HG03095 (cell line): ENCODE measurements around the gene UBASH3A.
"Not testable (repeated sequence)": the region's sequence is repeated elsewhere in the genome, so short reads cannot be mapped to it uniquely, and the experiment has no call there.

ENCODE experiments used
- ATAC-seq: cut with Tn5 transposase; IDR thresholded peaks from one replicate; pipeline ENCODE4 v1.9.1; 2021; ENCODE audit warnings: moderate library complexity; ENCODE audit not compliant: unreplicated experiment

UBASH3A gene

DNA sequence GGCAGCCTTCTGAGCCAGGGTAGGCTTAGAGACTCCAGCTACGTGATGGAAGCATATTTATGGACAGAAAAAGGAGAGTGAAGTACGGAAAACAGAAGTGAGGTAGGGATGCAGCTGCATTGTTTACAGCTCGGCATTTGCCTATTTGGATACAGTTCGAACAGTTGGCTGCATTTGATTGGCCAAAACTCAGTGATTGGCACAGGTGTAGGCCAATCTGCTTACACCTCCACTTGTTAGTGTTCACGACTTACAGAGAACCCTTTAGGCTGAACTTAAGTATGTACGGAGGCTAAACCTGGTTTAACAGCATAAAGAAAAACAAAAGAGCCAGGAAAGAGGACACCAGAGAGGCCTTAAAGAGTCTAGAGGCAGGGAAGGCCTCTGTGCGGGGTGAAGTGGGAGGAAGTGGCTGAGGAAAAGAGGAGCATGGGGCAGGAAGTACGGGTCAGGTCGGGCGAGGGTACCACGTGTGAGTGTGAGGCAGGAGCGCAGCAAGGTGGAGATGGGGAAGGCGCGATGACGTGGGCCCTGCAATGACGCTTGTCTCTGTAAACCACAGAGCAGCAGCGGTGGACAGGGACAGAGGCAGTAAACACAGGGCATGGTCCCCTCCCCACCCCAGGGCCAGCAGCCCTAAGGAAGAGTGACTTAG lies 60.3 kb downstream of the UBASH3A start:
- ATAC-seq, result no peak

DNA sequence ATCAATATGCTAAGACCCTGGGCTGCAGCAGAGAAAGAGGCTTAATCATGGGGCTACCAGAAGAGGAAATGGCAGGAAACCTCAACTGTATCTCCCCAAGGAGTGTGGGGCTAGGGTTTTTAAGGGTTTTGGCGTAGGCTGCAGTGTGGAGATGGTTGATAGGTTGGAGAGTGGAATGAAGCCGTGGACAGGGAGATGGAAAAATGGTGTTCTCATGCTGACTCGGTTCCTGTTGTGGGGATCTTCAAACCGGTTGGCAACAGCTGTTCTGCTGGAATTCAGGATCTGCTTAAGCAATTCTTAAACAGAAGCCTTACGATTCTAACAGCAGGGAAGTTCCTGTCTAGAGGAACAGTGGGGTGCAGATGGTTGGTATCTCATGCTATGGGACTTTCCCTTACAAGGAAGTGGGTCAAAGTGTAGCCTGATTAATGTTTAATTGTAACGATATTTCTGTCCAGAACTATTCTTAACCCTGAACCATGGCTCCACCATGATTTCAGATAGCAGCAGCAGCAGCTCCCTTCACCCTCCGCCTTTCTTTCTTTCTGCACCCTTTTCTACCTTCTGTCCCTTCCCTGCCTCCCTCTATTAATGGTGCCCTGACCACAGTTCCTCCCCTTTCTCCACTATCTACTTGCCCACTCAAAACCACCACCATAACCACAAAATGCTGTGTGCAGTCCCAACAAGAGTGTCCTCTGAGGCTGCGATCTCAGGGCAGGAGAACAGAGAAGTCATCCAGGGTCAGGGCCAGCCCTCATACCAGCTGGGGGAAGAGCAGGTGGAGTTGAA lies 61.5 kb downstream of the UBASH3A start:
- ATAC-seq, result no peak

DNA sequence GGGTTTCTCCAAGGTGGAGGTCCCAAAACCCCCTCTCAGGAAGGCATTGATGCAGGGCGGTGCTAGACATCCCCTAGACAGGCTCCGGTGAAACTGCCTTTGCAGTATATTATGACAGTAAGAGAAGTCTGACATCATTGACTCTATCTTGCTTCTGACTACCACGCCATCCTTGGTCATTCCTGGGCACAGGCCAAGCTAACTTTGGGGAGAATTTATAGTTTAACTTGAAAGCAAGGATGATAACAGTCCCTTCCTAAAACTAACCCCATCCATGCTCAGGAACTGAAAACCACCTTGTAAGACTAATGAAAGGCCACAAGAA lies 62.1 kb downstream of the UBASH3A start:
- ATAC-seq, result no peak

DNA sequence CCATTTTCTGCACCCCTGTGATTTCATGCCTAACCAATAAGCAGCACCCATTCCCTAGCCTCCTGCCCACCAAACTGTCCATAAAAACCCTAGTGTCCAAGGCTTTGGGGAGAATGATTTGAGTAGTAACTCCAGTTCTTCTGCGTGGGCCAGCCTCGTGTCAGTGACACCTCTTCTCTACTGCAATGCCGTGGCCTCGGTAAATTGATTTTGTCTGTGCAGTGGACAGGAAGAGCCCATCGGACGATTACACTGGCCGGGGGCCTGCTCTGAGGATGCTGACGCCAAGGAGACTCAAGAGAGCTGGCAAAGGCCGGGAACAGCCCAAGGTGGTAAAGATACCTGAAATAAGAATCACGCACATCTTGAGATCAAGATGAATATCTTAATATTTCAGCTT lies 63.0 kb downstream of the UBASH3A start:
- no peak for ATAC-seq

DNA sequence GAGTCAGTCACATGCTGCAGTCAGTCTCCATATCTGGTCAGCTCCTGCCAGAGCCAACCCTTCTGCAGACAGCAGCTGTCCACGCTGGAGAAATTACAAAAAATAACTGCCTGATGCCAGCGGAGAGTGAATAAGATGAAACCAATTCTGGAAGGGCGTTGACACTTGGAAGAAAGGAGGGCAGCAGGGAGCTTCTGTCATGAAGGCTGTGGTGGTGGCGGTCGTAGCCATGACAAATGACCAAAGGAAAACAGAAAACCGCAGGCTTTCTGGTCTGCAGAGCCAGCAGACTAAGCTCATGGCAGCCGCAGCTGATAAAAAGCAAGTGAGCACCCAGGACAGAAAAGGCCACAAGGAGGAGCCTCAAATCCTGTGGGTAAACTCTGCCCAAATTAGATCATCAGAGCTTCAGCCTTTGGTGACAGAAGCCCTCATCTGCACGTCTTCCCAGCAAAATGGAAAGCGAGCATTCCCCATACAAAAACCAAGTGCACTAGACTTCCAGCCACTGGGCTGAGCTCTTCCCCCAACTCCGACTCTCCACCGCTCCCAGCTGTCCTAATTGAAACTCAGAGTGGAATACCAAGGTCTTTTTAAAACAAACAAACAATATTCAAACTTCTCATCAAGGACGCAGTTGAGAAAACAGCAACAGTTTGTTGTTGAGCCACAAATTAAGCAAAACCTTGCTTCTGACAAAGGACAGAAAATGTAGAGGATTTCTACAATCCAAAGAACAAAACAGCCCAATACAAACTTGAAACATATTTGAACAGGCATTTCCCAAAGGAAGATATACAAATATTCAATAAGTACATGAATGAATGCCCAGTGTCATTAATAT lies 63.7 kb downstream of the UBASH3A start:
- ATAC-seq, result no peak

DNA sequence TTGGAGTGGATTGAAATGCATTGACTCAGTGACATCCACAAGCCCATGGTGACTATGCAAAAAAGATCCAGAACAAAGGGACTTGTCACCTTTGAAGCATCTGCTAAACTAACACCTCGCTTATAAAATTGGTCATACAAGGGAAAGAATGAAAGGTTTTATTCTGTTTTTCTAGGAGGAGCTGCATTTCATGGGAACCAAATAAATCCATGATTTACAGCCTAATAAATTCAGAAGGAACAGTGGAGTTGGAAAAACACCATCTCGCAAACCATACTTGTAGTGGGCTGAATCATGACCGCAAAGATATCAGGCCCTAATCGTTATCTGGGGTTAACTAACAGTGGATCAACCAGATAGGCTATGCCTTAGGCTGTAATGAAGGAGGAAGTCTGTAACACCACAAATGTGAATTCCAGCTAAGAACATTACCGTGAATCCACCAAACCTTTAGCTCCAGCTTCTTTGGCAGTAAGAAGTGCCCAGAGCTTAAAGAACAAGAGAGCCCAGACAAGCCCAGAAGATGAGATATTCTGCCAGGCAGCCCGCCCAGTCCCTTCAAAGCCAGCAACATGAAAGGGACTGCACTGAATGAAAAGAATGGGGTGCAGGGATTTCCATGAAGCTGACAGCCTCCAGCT lies 64.9 kb downstream of the UBASH3A start:
- no peak for ATAC-seq

DNA sequence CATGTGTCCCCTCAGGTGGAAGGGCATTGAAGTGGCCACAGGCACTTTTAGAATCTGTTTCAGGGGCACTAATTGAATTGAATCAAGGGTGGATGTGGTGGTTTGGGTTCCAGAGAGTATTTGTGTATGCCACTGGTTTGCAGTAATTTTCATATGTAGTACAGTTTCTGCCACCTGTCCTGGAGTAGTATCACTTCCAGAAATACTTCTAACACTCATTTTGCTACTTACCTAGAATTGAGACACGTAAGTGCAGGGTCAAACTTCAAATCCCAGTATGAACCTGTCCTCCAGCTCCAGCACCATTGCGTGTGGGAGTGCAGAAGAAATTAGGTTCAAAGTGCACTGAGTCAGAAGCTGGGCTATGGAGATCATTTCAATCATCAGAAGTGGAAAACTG lies 65.6 kb downstream of the UBASH3A start:
- peak; percentile 42 for ATAC-seq

DNA sequence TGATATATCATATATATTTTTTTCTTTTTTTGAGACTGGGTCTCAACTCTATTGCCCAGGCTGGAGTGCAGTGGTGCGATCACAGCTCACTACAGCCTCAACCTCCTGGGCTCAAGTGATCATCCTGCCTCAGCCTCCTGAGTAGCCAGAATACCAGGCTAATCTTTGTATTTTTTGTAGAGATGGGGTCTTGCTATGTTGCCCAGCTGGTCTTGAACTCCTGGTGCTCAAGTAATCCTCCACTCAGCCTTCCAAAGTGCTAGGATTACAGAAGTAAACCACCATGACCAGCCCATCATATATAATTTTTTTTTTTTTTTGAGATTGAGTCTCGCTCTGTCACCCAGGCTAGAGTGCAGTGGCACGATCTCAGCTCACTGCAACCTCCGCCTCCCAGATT lies 66.0 kb downstream of the UBASH3A start:
- not testable (repeated sequence) for ATAC-seq

DNA sequence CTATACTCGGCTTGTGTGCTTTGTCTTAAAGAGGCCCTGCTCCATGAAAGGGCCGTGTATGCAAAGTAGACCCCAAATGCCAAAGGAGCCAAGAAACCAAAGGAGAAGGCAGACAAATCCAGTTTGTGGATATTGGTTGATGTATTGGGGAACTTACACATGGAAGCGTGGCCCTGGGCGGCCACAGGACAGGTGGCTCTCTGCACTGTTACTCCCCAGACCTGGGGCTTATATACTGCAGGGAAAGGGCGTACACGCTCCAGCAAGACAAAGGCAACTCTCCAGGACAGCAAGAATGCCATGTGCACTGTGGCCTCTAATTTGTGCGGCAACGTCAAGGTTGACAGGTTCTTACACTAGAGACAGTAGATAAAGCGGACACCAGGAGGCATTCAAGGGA lies 67.5 kb downstream of the UBASH3A start:
- no peak for ATAC-seq

DNA sequence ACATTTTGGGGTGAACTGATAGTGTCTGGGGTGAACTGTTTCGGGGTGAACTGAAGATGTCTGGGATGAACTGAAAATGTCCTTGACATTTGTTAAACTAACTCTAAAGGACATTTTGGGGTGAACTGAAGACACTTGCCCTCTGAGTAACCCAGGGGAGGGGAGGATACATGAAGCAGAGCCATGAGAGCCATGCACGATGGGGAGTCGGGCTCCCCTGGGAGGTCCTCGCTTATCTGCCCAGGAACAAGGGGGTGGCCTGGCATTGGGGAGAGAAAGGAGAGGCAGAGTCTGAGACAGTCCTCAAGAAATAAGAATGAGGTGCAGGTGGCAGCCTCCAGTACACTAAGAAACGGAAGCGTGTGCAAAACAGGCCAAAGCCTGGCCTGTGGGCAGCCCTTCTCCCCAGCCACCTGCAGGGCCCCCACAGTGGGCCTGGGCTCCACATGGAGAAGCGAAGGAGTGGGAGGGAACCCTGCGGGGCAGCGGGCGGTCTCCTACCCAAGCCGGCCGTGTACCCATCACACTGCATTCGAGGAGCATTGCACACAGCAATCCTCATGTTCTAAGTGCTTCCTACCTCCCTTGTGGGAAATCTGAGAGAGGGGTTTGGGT lies 68.1 kb downstream of the UBASH3A start:
- ATAC-seq, result no peak

DNA sequence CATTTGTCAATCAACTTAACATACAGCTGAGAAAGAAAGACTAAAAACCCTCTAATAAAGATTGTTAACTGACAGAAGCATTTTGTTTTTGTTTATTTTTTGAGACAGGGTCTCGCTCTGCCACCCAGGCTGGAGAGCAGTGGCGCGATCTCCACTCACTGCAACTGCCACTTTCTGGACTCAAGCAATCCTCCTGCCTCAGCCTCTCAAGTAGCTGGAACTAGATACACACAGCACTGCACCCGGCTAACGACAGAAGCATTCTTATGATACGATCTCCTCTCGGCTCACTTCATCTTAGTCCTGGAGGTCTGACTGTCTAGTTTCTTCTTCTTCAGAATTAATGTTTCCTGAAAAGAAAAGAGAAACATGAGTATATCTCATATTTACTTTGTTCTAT lies 68.8 kb downstream of the UBASH3A start:
- ATAC-seq, result no peak

DNA sequence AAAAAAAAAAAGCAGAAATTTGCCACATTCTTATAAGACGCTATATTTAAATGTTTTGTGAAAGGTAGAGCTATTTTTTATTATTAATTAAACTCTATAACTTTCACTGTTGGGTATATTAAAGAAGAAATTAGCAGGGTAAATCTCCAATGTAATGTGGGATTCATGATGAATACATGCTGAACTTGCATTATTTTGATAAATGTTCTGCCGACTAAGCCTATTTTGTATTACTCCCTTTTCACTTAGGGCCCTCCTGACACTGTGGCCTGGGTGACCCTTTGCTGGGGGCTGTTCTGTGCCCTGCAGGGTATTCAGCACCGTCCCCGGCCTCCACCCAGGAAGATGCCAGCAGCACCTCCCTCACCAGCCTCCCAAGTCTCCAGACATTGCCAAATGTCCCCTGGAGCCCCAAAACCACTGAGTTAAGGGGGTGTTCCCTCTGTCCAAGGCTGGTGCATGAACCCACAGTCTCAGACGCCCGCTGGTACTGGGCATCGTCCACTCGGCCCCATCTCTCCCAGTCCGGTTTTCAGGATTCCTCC lies 69.9 kb downstream of the UBASH3A start:
- ATAC-seq, result no peak

DNA sequence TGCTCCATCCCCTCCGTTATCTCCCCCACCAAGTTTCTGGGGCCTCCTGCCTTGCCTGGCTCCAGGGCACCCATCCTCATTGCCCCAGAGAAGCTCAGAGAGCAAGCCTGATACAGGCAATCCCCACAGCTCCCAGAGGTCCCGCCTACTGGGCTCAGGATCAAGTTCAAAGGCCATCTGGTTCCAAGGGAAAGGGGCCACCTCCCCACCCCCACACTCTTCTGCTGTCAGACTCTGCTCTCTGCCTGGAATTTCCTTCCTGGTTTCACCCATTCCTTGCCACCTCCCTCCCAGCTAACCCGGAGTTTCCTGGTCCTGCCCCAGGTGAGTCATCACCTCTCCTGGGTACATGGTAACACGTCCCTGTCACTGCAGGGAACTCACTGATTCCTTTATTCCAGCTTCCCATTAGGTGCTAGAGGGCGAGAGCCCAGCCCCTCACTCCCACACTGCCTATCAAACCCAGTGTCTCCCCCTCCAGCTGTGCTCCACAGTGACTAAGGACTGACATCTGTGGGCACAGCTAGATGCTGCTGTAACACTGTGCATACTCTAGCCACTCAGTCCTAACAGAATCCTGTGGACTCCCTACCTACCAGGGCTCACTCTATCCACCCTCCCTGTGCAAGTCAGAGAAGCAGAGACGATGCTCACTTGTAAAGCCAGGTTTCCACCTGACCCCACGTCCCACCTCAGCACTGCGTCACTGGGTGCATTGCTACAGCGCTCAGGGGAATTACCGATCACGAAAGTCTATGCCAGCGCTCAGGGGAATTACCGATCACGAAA lies 70.5 kb downstream of the UBASH3A start:
- no peak for ATAC-seq

DNA sequence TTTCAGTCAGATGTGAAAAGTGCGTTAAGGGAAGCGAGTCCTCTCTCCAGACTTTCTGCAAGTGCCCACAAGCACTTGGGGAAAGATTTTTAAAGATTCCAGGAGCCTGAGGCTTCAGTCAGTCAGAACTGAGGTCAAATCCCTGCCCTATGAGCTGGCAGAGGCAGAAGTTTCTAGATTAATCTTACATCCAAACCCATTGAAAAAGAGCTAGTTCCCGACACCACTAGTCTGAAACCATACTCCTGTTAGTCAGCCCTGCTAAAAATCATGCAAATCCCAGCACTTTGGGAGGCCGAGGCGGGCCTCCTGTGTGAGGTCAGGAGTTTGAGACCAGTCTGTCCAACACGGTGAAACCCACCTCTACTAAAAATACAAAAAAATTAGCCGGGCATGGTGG lies 71.3 kb downstream of the UBASH3A start:
- no peak for ATAC-seq

DNA sequence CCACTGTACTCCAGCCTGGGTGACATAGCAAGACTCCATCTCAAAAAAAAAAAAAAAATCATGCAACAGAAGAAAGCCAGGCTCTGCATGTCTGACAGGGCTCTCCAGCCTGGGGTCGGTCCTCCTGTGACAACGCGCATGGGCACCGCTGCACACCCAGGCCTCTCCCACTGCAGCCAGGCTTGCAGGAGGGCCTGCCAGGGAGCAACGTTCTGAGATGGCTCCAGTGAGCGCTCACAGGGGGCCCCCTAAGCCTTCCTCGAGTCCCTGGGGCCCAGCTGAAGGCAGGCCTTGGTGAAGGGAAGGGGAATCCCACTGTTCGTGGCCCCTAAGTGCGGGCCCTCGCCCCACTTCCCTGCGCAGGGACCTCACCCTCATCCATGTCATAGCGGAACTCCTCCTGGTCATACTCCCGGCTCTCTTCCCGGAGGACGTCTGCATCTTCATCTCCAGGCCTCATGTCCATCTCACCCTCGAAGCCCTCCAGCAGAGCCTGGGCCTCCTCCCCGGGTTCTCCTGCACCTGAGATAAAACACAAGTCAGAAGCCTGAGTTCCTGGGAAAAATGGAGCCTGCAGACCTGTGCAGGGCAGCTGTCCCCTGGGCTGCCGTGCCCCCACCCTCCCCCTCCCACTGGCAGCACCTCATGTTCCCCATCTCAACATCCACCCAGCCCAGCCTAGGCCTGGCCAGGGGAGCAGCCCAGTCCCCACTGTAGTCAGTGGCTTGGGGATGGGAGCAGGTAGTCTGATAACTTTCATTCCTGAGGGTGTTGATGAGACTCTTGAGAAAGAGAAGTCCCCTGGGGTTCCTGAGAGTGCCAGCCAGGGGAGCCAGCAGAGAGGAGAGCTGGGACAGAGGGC lies 72.1 kb downstream of the UBASH3A start:
- no peak for ATAC-seq

DNA sequence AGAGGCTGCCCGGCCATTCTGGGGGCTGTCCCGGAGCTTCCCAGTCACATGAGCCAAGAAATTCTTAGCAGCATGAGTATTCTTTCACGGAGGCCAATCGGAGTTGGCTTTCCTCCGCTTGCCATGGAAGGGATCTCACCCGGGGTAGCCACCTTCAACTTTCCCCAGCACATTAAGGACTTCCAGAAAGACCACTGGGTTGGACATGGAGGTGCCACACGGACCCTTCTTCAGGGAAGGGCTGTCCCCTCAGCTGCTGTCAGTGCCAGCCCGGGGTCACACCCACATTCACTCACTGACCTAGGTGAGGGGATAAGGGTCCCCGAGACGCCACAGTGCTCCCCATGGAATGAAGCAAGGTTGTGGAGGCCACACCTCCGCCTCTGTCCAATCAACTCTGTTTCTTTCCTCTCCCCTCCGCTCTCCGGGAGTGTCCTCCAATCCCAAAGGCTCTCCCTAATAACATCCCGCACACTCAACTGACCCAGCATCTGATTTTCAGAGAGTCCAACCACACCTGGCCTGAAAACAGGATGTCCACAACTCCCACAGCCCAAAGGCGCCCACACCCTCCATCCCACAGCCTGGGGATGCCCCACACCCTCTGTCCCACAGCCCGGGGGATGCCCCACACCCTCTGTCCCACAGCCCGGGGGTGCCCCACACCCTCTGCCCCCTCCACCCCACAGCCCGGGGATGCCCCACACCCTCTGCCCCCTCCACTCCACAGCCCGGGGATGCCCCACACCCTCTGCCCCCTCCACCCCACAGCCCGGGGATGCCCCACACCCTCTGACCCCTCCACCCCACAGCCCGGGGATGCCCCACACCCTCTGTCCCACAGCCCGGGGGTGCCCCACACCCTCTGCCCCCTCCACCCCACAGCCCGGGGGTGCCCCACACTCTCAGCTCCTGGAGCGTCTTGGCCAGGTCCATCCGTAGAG lies 73.0 kb downstream of the UBASH3A start:
- ATAC-seq, result no peak

DNA sequence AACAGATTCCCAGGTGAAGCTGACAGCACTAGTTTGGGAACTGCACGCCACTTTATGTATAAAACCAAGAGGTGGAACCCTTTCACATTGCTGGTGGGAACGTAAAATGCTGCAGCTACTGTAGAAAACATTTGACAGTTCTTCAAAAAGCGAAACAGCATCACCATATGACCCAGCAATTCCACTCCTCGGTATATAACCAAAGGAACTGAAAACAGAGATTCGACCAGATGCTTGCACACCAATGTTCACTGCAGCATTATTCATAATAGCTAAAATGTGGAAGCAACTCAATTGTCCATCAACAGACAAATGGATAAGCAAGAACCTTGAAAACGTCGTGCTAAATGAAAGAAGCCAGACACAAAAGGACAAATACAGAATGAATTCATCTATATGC lies 74.8 kb downstream of the UBASH3A start:
- no peak for ATAC-seq

DNA sequence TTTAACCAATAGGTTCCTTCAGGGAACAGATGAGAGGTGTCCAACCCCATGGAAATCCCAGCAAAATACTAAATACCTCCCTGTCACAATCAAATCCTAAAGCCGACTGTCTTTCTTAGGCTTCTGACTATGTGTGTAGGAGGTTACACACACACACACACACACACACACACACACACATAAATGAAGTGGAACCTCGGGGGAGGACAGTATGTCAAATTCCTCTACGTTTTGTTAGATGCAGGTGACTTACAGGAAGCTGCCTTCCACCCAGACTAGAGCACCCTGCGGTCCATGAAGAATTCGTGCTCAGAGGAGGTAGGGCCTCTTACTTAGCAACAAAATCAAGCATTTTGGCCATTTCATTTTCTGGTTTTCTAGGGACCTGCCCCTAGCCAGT lies 75.9 kb downstream of the UBASH3A start:
- no peak for ATAC-seq
